HepG2 (cell line): ENCODE measurements around the gene ME3.

Source experiments
- EP300 ChIP-seq, 3 experiments: sonication (generic) in 1 of 3; formaldehyde crosslinking in 1 of 3; IDR thresholded peaks; 2 replicates each; pipeline versions ENCODE4 v1.5.1 to v1.6.1; 2011 to 2020; ENCODE audit warnings: low read depth in 2 of 3, low read length in 2 of 3, borderline replicate concordance in 1 of 3, improper control_type of control experiment in 1 of 3, mild to moderate bottlenecking in 1 of 3, missing genetic modification reagents in 1 of 3, moderate library complexity in 1 of 3
- NCOA2 ChIP-seq: sonication (generic); formaldehyde crosslinking; IDR thresholded peaks from 2 replicates; pipeline ENCODE4 v1.8.0; 2022; ENCODE audit warnings: inconsistent platforms
- RAD51 ChIP-seq: fragments of 450-650 bp; IDR thresholded peaks from 2 replicates; pipeline ENCODE4 v1.6.1; 2016; ENCODE audit warnings: borderline replicate concordance
- ZNF263 ChIP-seq: sonication (generic); formaldehyde crosslinking; IDR thresholded peaks from 2 replicates; pipeline ENCODE4 v1.4.0; 2020; ENCODE audit warnings: missing genetic modification reagents
- ZNF264 ChIP-seq: sonication (generic); formaldehyde crosslinking; IDR thresholded peaks from 2 replicates; pipeline ENCODE4 v1.4.0; 2020; ENCODE audit warnings: missing genetic modification reagents
- TF ChIP-seq, protein P1 (sequence below): IDR thresholded peaks from 2 replicates; pipeline ENCODE4 v1.6.1; 2016; ENCODE audit warnings: control low read depth

DNA sequence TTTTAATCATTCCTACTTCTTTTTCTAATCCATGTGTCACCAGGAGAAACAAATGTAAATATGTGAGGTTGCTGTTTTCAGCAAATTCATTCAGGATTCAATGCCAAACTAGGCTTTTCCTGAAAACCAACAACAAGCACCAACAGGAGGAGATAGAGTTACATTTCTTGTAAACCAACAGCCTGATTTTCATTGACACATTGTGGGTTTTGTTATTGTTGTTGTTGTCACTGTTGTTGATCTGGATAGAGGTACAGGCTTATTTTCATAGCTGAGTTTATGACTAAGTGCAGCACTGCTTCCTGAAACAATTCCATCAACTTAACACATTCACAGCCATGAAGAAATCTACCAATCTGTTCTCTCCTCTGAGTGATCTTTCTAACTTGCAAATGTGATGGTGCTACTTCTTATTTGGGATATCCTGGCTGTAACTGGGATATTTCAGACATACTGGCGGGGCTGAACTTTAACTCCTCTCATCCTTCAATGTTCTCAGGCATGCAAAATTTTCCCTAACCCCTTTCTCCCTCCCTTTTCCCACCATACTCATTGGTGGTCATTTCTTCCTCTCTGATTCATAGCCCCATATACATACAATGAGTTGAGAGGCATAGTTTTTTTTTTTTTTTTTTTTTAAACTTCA lies 65.5 kb downstream of the ME3 start:
- TF ChIP-seq, protein P1, sequence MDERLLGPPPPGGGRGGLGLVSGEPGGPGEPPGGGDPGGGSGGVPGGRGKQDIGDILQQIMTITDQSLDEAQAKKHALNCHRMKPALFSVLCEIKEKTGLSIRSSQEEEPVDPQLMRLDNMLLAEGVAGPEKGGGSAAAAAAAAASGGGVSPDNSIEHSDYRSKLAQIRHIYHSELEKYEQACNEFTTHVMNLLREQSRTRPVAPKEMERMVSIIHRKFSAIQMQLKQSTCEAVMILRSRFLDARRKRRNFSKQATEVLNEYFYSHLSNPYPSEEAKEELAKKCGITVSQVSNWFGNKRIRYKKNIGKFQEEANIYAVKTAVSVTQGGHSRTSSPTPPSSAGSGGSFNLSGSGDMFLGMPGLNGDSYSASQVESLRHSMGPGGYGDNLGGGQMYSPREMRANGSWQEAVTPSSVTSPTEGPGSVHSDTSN: no peak
- no peak for TF ChIP-seq ZNF263 (CRISPR knock-in tag)
- TF ChIP-seq EP300 (IDR thresholded peaks at IDR 0.05; ENCODE audit: low read depth in 2 of 2, low read length in 2 of 2): no peak
- TF ChIP-seq EP300 (CRISPR knock-in tag; IDR thresholded peaks at IDR 0.05; ENCODE audit: borderline replicate concordance): no peak
- TF ChIP-seq ZNF264 (CRISPR knock-in tag): no peak
- no peak for TF ChIP-seq NCOA2 (CRISPR knock-in tag)
- TF ChIP-seq RAD51: no peak
